Activated CD4-positive, alpha-beta T cell treated with anti-CD3 and anti-CD28 coated beads, Interleukin-2, amount 10 ng/mL, durations not matched to agents 24 days and 14 days (primary cell): ENCODE results near the gene AATK. TPM values are rescaled to one million over a fixed set of nuclear protein-coding genes. Genes with fewer than 3 reads are reported as not detected.

ENCODE experiments used
- DNase-seq: peaks from one replicate; pipeline ENCODE4 v3.0.0; 2022
- H3K27ac Mint-ChIP-seq: one replicate; pipeline ENCODE4 v1.8.0; 2022; ENCODE audit warnings: mild to moderate bottlenecking, mixed read lengths
- H3K27me3 Mint-ChIP-seq: one replicate; pipeline ENCODE4 v1.8.0; 2022; ENCODE audit warnings: mixed read lengths
- H3K36me3 Mint-ChIP-seq: one replicate; pipeline ENCODE4 v1.8.0; 2022; ENCODE audit warnings: low read depth, mild to moderate bottlenecking, mixed read lengths
- H3K4me1 Mint-ChIP-seq: one replicate; pipeline ENCODE4 v1.8.0; 2021; ENCODE audit warnings: mixed read lengths
- H3K4me3 Mint-ChIP-seq: one replicate; pipeline ENCODE4 v1.8.0; 2022; ENCODE audit warnings: mild to moderate bottlenecking, moderate library complexity, mixed read lengths
- H3K9me3 Mint-ChIP-seq: one replicate; pipeline ENCODE4 v1.8.0; 2021; ENCODE audit warnings: mixed read lengths
- intact Hi-C: fragments of 100-400 bp; cut with micrococcal nuclease; formaldehyde crosslinking; loops from one replicate; pipeline ENCODE4 v1.15.1; 2023
- total RNA-seq: library from RNA; stranded (reverse); gene quantifications from 2 replicates; pipeline ENCODE4 v1.2.3, GENCODE V29; 2022

Gene AATK
- total RNA-seq, 1 donor from 2014 or later: 0.42 TPM

DNA sequence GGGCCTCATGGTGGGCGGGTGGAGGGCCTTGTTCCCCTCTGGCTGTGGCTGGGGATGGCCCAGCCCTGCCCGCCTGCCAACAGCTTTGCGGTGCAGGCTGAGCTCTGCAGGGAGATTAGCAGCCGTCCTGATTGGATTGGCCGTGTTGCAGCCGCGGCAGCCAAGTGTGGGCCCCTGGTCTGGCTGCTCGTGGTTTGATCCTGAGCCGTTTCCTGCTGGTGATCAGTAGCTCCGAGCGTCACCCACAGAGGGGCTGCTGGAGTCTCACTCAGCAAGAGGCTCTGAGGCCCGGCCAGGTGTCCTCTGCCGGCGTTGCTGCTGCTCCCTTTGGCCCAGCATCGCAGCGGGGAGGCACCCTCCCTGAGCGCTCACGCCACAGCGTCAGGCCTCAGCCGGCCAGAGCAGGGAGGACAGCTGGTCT, 98.6 kb downstream of the AATK start:
- Mint-ChIP-seq H3K4me1 (peaks cover 2% of the 10 kb centered on the region), H3K27me3 (no peaks in the 10 kb centered on the region), H3K36me3 (no peaks in the 10 kb centered on the region), H3K9me3 (no peaks in the 10 kb centered on the region), H3K4me3 (no peak overlapping the region), H3K27ac (no peak overlapping the region)
- no peak for DNase-seq
- intact Hi-C loops: no loop called here

Other genes with a start within 250 kb of the AATK start
- gene CHMP6, start 174.4 kb downstream of the AATK start, total RNA-seq: 30.8 and 32.8 TPM in 2 replicates
- 4.4 and 5.5 TPM in 2 replicates for gene BAIAP2, start 131.1 kb downstream of the AATK start, total RNA-seq
- gene PVALEF, start 714 bp downstream of the AATK start, total RNA-seq: not detected in 2 replicates
- gene CEP131, start 56.7 kb upstream of the AATK start, total RNA-seq: 15.6 and 18.0 TPM in 2 replicates
- gene TEPSIN, start 72.8 kb upstream of the AATK start, total RNA-seq: 36.4 and 40.0 TPM in 2 replicates
- 73.6 and 77.1 TPM in 2 replicates for gene NDUFAF8, start 73.1 kb upstream of the AATK start, total RNA-seq
- gene SLC38A10, start 129.1 kb upstream of the AATK start, total RNA-seq: 98.0 and 105 TPM in 2 replicates
- gene BAHCC1, start 229.2 kb upstream of the AATK start, total RNA-seq: 0.05 TPM in 1 of 2 replicates, not detected in the other